ENCODE results near the gene WDR64.

DNA sequence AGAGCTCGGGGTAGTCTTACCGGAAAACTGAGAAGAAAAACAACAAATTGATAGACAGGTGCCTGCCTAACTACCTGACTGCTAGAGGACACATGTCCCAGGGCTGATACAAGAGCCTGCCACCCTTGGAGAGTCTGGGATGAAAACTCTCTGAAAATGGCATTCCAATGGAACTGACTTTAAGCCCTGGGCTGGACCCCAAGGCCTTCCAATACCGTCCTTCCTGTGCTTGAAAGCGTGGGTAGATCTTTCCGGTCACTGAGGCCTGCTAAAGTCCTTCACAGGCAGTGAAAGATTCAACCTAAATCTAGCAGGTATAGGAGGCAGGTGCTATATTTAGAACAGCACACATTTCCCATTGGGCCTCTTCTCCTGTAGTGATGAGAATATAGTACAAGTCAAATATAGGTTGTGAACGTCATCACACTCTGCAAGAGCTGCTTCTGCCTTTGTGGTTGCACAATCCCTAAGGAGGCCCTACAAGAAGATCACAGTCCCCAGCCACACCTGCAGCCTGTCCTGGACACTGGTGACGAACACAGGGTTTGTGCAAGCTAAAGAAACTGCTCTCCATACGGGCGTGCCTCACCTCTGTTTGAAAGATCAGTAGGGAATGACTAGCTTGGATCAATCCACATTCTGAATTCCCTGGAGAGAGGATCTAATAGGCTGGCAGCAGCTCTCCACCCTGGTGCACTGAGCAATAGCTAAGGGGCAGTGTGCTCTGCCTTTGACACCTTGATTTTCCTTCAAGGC is 11.0 kb upstream of the WDR64 start:
- TF ChIP-seq SMC3 (IDR thresholded peaks at IDR 0.05; ENCODE audit: low read length) (peak; percentile 11; the same call in 1 of the 2 replicates), POLR2AphosphoS5 (IDR thresholded peaks at IDR 0.05; ENCODE audit: low read depth, low read length) (no peak), SMARCC2 (IDR thresholded peaks at IDR 0.05) (no peak), USF2 (IDR thresholded peaks at IDR 0.05; ENCODE audit: low read depth, low read length) (no peak), USF2 (CRISPR knock-in tag; IDR thresholded peaks at IDR 0.05; ENCODE audit: borderline replicate concordance) (no peak), MIER3 (CRISPR knock-in tag; IDR thresholded peaks at IDR 0.05; ENCODE audit: borderline replicate concordance) (no peak), ATF4 (CRISPR knock-in tag; IDR thresholded peaks at IDR 0.05) (no peak), RBM22 (optimal IDR thresholded peaks at IDR 0.05; ENCODE audit: low read length) (no peak), ATF7 (IDR thresholded peaks at IDR 0.05) (no peak), ATF7 (CRISPR knock-in tag; IDR thresholded peaks at IDR 0.05) (no peak), GABPA (IDR thresholded peaks at IDR 0.05; ENCODE audit: low read depth, low read length) (no peak), GABPA (CRISPR knock-in tag; IDR thresholded peaks at IDR 0.05; ENCODE audit: low read depth) (no peak)
